GM23338 (cell line): ENCODE measurements around the gene MMP24OS. TPM values are rescaled to one million over a fixed set of nuclear protein-coding genes. Genes with fewer than 3 reads are reported as not detected.

Experiments
- ATAC-seq: fragments of 200-7000 bp; cut with Tn5 transposase; 3 replicates; pipeline ENCODE4 v1.9.1; 2020
- DNase-seq: peaks from one replicate; pipeline ENCODE4 v3.0.0-alpha.2; 2015; ENCODE audit warnings: low spot score
- H2AFZ ChIP-seq: fragments of 200-600 bp; sonication (generic); 2 replicates; pipeline ENCODE4 v1.8.0; 2016; ENCODE audit warnings: antibody characterized with exemption, mild to moderate bottlenecking, moderate library complexity
- H3F3A ChIP-seq: fragments of 200-600 bp; sonication (generic); replicated peaks from 2 replicates; pipeline ENCODE4 v1.8.0; 2017; ENCODE audit warnings: antibody characterized with exemption, mixed run types, low read depth
- H3K27ac ChIP-seq: fragments of 200-600 bp; sonication (generic); 2 replicates; pipeline ENCODE4 v1.6.1; 2016; ENCODE audit warnings: low read depth
- H3K27me3 ChIP-seq: fragments of 200-600 bp; sonication (generic); 2 replicates; pipeline ENCODE4 v1.8.0; 2016; ENCODE audit warnings: mild to moderate bottlenecking, mixed run types, moderate library complexity; ENCODE audit not compliant: insufficient read depth
- H3K36me3 ChIP-seq: fragments of 200-600 bp; sonication (generic); 2 replicates; pipeline ENCODE4 v1.8.0; 2016; ENCODE audit warnings: mild to moderate bottlenecking; ENCODE audit not compliant: insufficient read depth
- H3K4me1 ChIP-seq: fragments of 200-600 bp; sonication (generic); 2 replicates; pipeline ENCODE4 v1.8.0; 2016; ENCODE audit warnings: mild to moderate bottlenecking, moderate library complexity; ENCODE audit not compliant: insufficient read depth
- H3K4me2 ChIP-seq: fragments of 200-600 bp; sonication (generic); 2 replicates; pipeline ENCODE4 v1.7.1; 2017; ENCODE audit warnings: mixed run types
- H3K4me3 ChIP-seq: fragments of 200-600 bp; sonication (generic); 2 replicates; pipeline ENCODE4 v1.6.1; 2016; ENCODE audit warnings: mixed run types
- H3K79me2 ChIP-seq: fragments of 200-600 bp; sonication (generic); replicated peaks from 2 replicates; pipeline ENCODE4 v1.8.0; 2017; ENCODE audit warnings: mild to moderate bottlenecking; ENCODE audit not compliant: insufficient read depth
- H3K9me2 ChIP-seq: fragments of 200-600 bp; sonication (generic); 2 replicates; pipeline ENCODE4 v1.8.0; 2017; ENCODE audit not compliant: insufficient read depth
- H4K20me1 ChIP-seq: fragments of 200-600 bp; sonication (generic); replicated peaks from 2 replicates; pipeline ENCODE4 v1.8.0; 2017; ENCODE audit warnings: mild to moderate bottlenecking; ENCODE audit not compliant: insufficient read depth
- H3K27ac Mint-ChIP-seq: 2 replicates; pipeline ENCODE4 v1.8.0; 2020; ENCODE audit warnings: inconsistent platforms, mild to moderate bottlenecking, moderate library complexity, mixed read lengths
- H3K27me3 Mint-ChIP-seq: 3 replicates; pipeline ENCODE4 v1.8.0; 2022; ENCODE audit warnings: low read depth, mild to moderate bottlenecking, moderate library complexity, mixed read lengths, inconsistent platforms; ENCODE audit not compliant: insufficient read depth, poor library complexity
- H3K36me3 Mint-ChIP-seq: 3 replicates; pipeline ENCODE4 v1.8.0; 2021; ENCODE audit warnings: low read depth, mild to moderate bottlenecking, inconsistent platforms, moderate library complexity, mixed read lengths
- H3K4me1 Mint-ChIP-seq: 3 replicates; pipeline ENCODE4 v1.8.0; 2020; ENCODE audit warnings: mild to moderate bottlenecking, inconsistent platforms, mixed read lengths
- H3K4me3 Mint-ChIP-seq: 3 replicates; pipeline ENCODE4 v1.8.0; 2021; ENCODE audit warnings: moderate library complexity, mild to moderate bottlenecking, inconsistent platforms, mixed read lengths
- H3K9me3 Mint-ChIP-seq: 3 replicates; pipeline ENCODE4 v1.8.0; 2020; ENCODE audit warnings: moderate library complexity, mild to moderate bottlenecking, inconsistent platforms, mixed read lengths
- EZH2 ChIP-seq: fragments of 200-600 bp; sonication (generic); IDR thresholded peaks from one replicate; pipeline ENCODE4 v1.8.0; 2017; ENCODE audit warnings: antibody characterized with exemption, mild to moderate bottlenecking, low read depth; ENCODE audit not compliant: unreplicated experiment
- EZH2phosphoT487 ChIP-seq: fragments of 200-600 bp; sonication (generic); IDR thresholded peaks from one replicate; pipeline ENCODE4 v1.8.1; 2018; ENCODE audit warnings: antibody characterized with exemption; ENCODE audit not compliant: unreplicated experiment
- ZNF114 ChIP-seq: fragments of 250-450 bp; sonication (Bioruptor Pico); IDR thresholded peaks from 2 replicates; pipeline ENCODE4 v1.5.0; 2020; ENCODE audit warnings: mild to moderate bottlenecking, moderate library complexity
- polyA plus RNA-seq: library from polyadenylated mRNA; unstranded; fragments of >200 nt; fragmentation: Nextera tagmentation; extraction: Ambion mirVana; gene quantifications from 2 replicates; pipeline ENCODE4 v1.2.1, GENCODE V29; 2016
- total RNA-seq: library from RNA; depleted of rRNA; stranded (reverse); fragments of >200 nt; shearing (Covaris generic); gene quantifications from 2 replicates; pipeline ENCODE4 v1.2.3, GENCODE V29; 2014
- TF ChIP-seq, protein P1 (sequence below), 2 experiments: fragments of 200-600 bp in 1 of 2; sonication (generic) in 1 of 2; conservative IDR thresholded peaks; 2 replicates each; pipeline versions ENCODE4 v1.5.1 to v1.6.1; 2016 to 2017; ENCODE audit warnings: antibody characterized with exemption in 2 of 2, low read depth in 2 of 2, mild to moderate bottlenecking in 2 of 2, moderate library complexity in 1 of 2
- TF ChIP-seq, protein P2 (sequence below): fragments of 250-450 bp; sonication (Bioruptor Pico); IDR thresholded peaks from 2 replicates; pipeline ENCODE4 v1.5.0; 2020; ENCODE audit warnings: mild to moderate bottlenecking, moderate library complexity

The MMP24OS gene
- total and polyA plus RNA-seq, 2 experiments from 2014 or later, result 10.5 to 25.4 TPM

GRCh38 chr20:35306931-35307517 is 29.1 kb upstream of the MMP24OS start:
- Mint-ChIP-seq H3K9me3 (no peaks in the 10 kb centered on the region), H3K36me3 (peaks cover 7% of the 10 kb centered on the region; the same call in 1 of the 3 replicates), H3K4me1 (peaks cover 29% of the 10 kb centered on the region), H3K27me3 (peaks cover 4% of the 10 kb centered on the region), H3K4me3 (no peak overlapping the region), H3K27ac (peak overlapping the region; percentile 83)
- Histone ChIP-seq H3K79me2 (no peaks in the 10 kb centered on the region), H3K9me2 (no peaks in the 10 kb centered on the region), H3F3A (peaks cover 9% of the 10 kb centered on the region; the same call in 1 of the 2 replicates), H4K20me1 (no peaks in the 10 kb centered on the region), H3K27ac (peak overlapping the region; percentile 80; the same call in 1 of the 2 replicates), H3K36me3 (no peaks in the 10 kb centered on the region), H3K4me3 (no peak overlapping the region), H3K27me3 (no peaks in the 10 kb centered on the region), H3K4me1 (peaks cover 19% of the 10 kb centered on the region), H3K4me2 (no peak overlapping the region), H2AFZ (no peak overlapping the region)
- ATAC-seq, result peak; percentile 88
- no peak for TF ChIP-seq EZH2
- TF ChIP-seq, protein P1, sequence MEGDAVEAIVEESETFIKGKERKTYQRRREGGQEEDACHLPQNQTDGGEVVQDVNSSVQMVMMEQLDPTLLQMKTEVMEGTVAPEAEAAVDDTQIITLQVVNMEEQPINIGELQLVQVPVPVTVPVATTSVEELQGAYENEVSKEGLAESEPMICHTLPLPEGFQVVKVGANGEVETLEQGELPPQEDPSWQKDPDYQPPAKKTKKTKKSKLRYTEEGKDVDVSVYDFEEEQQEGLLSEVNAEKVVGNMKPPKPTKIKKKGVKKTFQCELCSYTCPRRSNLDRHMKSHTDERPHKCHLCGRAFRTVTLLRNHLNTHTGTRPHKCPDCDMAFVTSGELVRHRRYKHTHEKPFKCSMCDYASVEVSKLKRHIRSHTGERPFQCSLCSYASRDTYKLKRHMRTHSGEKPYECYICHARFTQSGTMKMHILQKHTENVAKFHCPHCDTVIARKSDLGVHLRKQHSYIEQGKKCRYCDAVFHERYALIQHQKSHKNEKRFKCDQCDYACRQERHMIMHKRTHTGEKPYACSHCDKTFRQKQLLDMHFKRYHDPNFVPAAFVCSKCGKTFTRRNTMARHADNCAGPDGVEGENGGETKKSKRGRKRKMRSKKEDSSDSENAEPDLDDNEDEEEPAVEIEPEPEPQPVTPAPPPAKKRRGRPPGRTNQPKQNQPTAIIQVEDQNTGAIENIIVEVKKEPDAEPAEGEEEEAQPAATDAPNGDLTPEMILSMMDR (conservative IDR thresholded peaks at IDR 0.05; ENCODE audit: low read depth in 2 of 2), result peak; percentile 89 to 96
- TF ChIP-seq, protein P2, sequence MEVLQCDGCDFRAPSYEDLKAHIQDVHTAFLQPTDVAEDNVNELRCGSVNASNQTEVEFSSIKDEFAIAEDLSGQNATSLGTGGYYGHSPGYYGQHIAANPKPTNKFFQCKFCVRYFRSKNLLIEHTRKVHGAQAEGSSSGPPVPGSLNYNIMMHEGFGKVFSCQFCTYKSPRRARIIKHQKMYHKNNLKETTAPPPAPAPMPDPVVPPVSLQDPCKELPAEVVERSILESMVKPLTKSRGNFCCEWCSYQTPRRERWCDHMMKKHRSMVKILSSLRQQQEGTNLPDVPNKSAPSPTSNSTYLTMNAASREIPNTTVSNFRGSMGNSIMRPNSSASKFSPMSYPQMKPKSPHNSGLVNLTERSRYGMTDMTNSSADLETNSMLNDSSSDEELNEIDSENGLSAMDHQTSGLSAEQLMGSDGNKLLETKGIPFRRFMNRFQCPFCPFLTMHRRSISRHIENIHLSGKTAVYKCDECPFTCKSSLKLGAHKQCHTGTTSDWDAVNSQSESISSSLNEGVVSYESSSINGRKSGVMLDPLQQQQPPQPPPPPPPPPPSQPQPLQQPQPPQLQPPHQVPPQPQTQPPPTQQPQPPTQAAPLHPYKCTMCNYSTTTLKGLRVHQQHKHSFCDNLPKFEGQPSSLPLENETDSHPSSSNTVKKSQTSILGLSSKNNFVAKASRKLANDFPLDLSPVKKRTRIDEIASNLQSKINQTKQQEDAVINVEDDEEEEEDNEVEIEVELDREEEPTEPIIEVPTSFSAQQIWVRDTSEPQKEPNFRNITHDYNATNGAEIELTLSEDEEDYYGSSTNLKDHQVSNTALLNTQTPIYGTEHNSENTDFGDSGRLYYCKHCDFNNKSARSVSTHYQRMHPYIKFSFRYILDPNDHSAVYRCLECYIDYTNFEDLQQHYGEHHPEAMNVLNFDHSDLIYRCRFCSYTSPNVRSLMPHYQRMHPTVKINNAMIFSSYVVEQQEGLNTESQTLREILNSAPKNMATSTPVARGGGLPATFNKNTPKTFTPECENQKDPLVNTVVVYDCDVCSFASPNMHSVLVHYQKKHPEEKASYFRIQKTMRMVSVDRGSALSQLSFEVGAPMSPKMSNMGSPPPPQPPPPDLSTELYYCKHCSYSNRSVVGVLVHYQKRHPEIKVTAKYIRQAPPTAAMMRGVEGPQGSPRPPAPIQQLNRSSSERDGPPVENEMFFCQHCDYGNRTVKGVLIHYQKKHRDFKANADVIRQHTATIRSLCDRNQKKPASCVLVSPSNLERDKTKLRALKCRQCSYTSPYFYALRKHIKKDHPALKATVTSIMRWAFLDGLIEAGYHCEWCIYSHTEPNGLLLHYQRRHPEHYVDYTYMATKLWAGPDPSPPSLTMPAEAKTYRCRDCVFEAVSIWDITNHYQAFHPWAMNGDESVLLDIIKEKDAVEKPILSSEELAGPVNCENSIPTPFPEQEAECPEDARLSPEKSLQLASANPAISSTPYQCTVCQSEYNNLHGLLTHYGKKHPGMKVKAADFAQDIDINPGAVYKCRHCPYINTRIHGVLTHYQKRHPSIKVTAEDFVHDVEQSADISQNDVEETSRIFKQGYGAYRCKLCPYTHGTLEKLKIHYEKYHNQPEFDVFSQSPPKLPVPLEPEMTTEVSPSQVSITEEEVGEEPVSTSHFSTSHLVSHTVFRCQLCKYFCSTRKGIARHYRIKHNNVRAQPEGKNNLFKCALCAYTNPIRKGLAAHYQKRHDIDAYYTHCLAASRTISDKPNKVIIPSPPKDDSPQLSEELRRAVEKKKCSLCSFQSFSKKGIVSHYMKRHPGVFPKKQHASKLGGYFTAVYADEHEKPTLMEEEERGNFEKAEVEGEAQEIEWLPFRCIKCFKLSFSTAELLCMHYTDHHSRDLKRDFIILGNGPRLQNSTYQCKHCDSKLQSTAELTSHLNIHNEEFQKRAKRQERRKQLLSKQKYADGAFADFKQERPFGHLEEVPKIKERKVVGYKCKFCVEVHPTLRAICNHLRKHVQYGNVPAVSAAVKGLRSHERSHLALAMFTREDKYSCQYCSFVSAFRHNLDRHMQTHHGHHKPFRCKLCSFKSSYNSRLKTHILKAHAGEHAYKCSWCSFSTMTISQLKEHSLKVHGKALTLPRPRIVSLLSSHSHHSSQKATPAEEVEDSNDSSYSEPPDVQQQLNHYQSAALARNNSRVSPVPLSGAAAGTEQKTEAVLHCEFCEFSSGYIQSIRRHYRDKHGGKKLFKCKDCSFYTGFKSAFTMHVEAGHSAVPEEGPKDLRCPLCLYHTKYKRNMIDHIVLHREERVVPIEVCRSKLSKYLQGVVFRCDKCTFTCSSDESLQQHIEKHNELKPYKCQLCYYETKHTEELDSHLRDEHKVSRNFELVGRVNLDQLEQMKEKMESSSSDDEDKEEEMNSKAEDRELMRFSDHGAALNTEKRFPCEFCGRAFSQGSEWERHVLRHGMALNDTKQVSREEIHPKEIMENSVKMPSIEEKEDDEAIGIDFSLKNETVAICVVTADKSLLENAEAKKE (CRISPR knock-in tag), result no peak
- no peak for TF ChIP-seq ZNF114 (CRISPR knock-in tag)
- TF ChIP-seq EZH2phosphoT487, result no peak
- DNase-seq, result peak; percentile 88
